Right atrium auricular region (tissue), 2 donors: ENCODE results near the gene DLGAP1. TPM values are rescaled to one million over a fixed set of nuclear protein-coding genes. Genes with fewer than 3 reads are reported as not detected.

ENCODE experiments used
- DNase-seq: peaks from one replicate; pipeline ENCODE4 v3.0.0-alpha.2; 2019; ENCODE audit warnings: low spot score
- H3K27ac ChIP-seq, 2 donors: fragments of 200-600 bp; sonication (generic); 1 replicate in 1 of 2; 2 replicates in 1 of 2; pipeline ENCODE4 v1.5.1; 2016 to 2019
- H3K27me3 ChIP-seq, 2 donors: fragments of 200-600 bp; sonication (generic); one replicate each; pipeline versions ENCODE4 v1.5.1 to v1.6.0; 2017 to 2019
- H3K36me3 ChIP-seq: fragments of 200-600 bp; sonication (generic); one replicate; pipeline ENCODE4 v1.5.1; 2016
- H3K4me1 ChIP-seq, 2 donors: fragments of 200-600 bp; sonication (generic); one replicate each; pipeline versions ENCODE4 v1.5.1 to v1.6.0; 2017 to 2019
- H3K4me3 ChIP-seq, 2 donors: fragments of 200-600 bp; sonication (generic); 1 replicate in 1 of 2; 2 replicates in 1 of 2; pipeline ENCODE4 v1.5.1; 2017 to 2019; ENCODE audit warnings: mild to moderate bottlenecking in 1 of 2, moderate library complexity in 1 of 2
- H3K9me3 ChIP-seq, 2 donors: fragments of 200-600 bp; sonication (generic); one replicate each; pipeline ENCODE4 v1.5.1; 2019
- CTCF ChIP-seq, 2 donors: fragments of 200-600 bp; sonication (generic); IDR thresholded peaks; one replicate each; pipeline ENCODE4 v1.5.1; 2019; ENCODE audit warnings: antibody characterized with exemption in 2 of 2
- total RNA-seq, 2 donors: library from RNA; depleted of rRNA; stranded (reverse); fragments of >200 nt; gene quantifications; one replicate each; pipeline ENCODE4 v1.1.0, GENCODE V29; 2016

DLGAP1 gene
- total RNA-seq, 2 donors from 2014 or later: 0.56 to 1.1 TPM

- no peak overlapping the region for H3K27ac ChIP-seq
- H3K4me1 ChIP-seq: no peaks in the 10 kb centered on the region
- no peaks in the 10 kb centered on the region for H3K36me3 ChIP-seq
- no peak for TF ChIP-seq CTCF (IDR thresholded peaks at IDR 0.05)
- no peak for DNase-seq
- H3K27me3 ChIP-seq: no peaks in the 10 kb centered on the region
- no peak overlapping the region for H3K4me3 ChIP-seq
- peaks cover 0 to 8% of the 10 kb centered on the region in 2 donors for H3K9me3 ChIP-seq
Observed at GRCh38 chr18:4084382-4084900, 370.7 kb downstream of the DLGAP1 start.

DNA sequence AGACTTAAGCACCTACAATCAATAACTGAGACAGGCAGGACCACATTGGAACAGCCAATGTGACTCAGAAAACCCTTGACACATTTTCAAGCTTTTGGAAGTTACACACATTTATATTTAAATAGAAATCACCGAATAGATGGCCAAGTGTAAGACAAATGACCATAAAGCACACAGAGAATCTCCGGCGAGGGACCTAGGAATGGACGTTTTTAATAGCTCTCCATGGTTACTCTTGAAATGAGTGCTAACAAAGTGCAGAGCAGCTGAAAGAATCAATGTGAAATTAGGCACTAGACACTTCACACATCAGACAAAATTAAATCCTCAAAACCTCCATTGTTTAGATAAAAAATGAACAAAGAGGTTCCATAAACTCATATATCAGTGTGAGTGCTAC lies 376.9 kb downstream of the DLGAP1 start:
- no peak for TF ChIP-seq CTCF (IDR thresholded peaks at IDR 0.05)
- no peaks in the 10 kb centered on the region for H3K36me3 ChIP-seq
- H3K27me3 ChIP-seq: no peaks in the 10 kb centered on the region

GRCh38 chr18:4077721-4078120 lies 377.4 kb downstream of the DLGAP1 start:
- DNase-seq: no peak
- no peaks in the 10 kb centered on the region for H3K4me1 ChIP-seq
- H3K27me3 ChIP-seq: no peaks in the 10 kb centered on the region
- H3K9me3 ChIP-seq: no peaks in the 10 kb centered on the region
- no peak overlapping the region for H3K27ac ChIP-seq
- no peaks in the 10 kb centered on the region for H3K36me3 ChIP-seq
- no peak overlapping the region for H3K4me3 ChIP-seq
- TF ChIP-seq CTCF (IDR thresholded peaks at IDR 0.05): no peak

More for the DNA sequence above, 376.9 kb downstream of the DLGAP1 start:
- DNase-seq: no peak
- no peak overlapping the region for H3K4me3 ChIP-seq
- H3K27ac ChIP-seq: no peak overlapping the region
- no peaks in the 10 kb centered on the region for H3K4me1 ChIP-seq
- H3K9me3 ChIP-seq: no peaks in the 10 kb centered on the region

DNA sequence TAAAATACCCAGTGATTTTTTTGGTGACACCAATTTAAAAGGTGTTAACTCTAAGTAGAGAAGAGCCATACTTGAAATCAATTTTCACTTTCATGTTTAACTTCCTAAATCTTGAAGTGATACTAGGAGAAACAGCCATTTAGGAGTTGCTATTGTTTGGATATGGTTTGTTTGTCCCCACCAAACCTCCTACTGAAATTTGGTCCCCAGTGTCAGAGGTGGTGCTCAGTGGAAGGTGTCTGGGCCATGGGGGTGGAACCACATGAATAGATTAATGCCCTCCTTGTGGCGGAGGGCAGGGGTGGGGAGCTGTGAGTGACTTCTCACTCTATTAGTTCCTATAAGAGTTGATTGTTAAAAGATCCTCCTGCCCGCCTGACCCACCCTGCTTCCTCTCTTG lies 377.9 kb downstream of the DLGAP1 start:
- H3K27ac ChIP-seq: no peak overlapping the region
- no peak overlapping the region for H3K4me3 ChIP-seq
- no peak for TF ChIP-seq CTCF (IDR thresholded peaks at IDR 0.05)
- no peaks in the 10 kb centered on the region for H3K9me3 ChIP-seq
- no peaks in the 10 kb centered on the region for H3K27me3 ChIP-seq
- no peaks in the 10 kb centered on the region for H3K4me1 ChIP-seq
- DNase-seq: no peak
- no peaks in the 10 kb centered on the region for H3K36me3 ChIP-seq

DNA sequence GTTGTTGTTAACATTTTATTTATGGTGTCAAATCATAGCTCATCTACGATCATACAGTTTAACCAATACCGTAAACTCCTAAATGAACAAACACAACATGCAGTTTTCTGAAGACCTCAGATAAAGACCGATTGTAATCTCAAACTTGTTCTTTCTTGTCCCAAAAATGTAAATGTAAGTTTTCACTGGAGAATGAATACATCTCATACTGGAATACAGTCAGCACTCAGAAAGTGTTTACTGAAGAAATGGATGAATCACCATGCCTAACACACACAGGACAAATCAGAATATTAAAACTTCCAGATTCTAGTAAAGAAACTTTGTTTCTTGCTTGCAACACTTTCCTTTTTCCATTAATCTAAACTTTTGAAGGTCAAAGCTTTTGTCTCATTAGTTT lies 380.5 kb downstream of the DLGAP1 start:
- DNase-seq: no peak
- TF ChIP-seq CTCF (IDR thresholded peaks at IDR 0.05): no peak
- Histone ChIP-seq H3K4me3 (no peak overlapping the region), H3K4me1 (no peaks in the 10 kb centered on the region), H3K27me3 (no peaks in the 10 kb centered on the region), H3K9me3 (no peaks in the 10 kb centered on the region), H3K27ac (no peak overlapping the region), H3K36me3 (no peaks in the 10 kb centered on the region)

- Histone ChIP-seq H3K4me3 (no peak overlapping the region), H3K36me3 (no peaks in the 10 kb centered on the region), H3K27me3 (no peaks in the 10 kb centered on the region), H3K4me1 (no peaks in the 10 kb centered on the region), H3K9me3 (peaks cover 0 to 11% of the 10 kb centered on the region in 2 donors), H3K27ac (no peak overlapping the region)
- TF ChIP-seq CTCF (IDR thresholded peaks at IDR 0.05): no peak
- no peak for DNase-seq
Observed at GRCh38 chr18:4069183-4069582, 385.9 kb downstream of the DLGAP1 start.
